Mesendoderm (in vitro differentiated cells): ENCODE data around the gene ARID3A.

Source experiments
- DNase-seq: peaks from one replicate; pipeline ENCODE4 v3.0.0; 2013
- H2AK5ac ChIP-seq: 2 replicates; pipeline ENCODE4 v1.6.1; 2013; ENCODE audit warnings: low read length, inconsistent platforms
- H2BK120ac ChIP-seq: 2 replicates; pipeline ENCODE4 v1.6.1; 2013; ENCODE audit warnings: low read depth, mild to moderate bottlenecking, low read length, moderate library complexity, mixed read lengths
- H2BK15ac ChIP-seq: replicated peaks from 2 replicates; pipeline ENCODE4 v1.6.1; 2013; ENCODE audit warnings: low read depth, mild to moderate bottlenecking, moderate library complexity
- H2BK5ac ChIP-seq: 2 replicates; pipeline ENCODE4 v1.6.1; 2013; ENCODE audit warnings: low read length, inconsistent platforms
- H3K18ac ChIP-seq: 2 replicates; pipeline ENCODE4 v1.6.1; 2013; ENCODE audit warnings: mild to moderate bottlenecking, low read length, mixed read lengths
- H3K23ac ChIP-seq: one replicate; pipeline ENCODE4 v1.6.1; 2013; ENCODE audit warnings: low read length
- H3K27ac ChIP-seq: 2 replicates; pipeline ENCODE4 v1.5.1; 2013; ENCODE audit warnings: low read depth, mild to moderate bottlenecking, inconsistent platforms, low read length, moderate library complexity
- H3K27me3 ChIP-seq: 2 replicates; pipeline ENCODE4 v1.6.1; 2013; ENCODE audit warnings: low read length, control low read depth, mild to moderate bottlenecking, inconsistent platforms; ENCODE audit not compliant: insufficient read depth, poor library complexity
- H3K36me3 ChIP-seq: 2 replicates; pipeline ENCODE4 v1.6.1; 2013; ENCODE audit warnings: low read length, inconsistent platforms; ENCODE audit not compliant: control insufficient read depth, insufficient read depth
- H3K4ac ChIP-seq: one replicate; pipeline ENCODE4 v1.6.1; 2013; ENCODE audit warnings: low read depth, mild to moderate bottlenecking, low read length, moderate library complexity
- H3K4me1 ChIP-seq: 2 replicates; pipeline ENCODE4 v1.6.1; 2013; ENCODE audit warnings: low read depth, low read length, inconsistent platforms; ENCODE audit not compliant: control insufficient read depth
- H3K4me2 ChIP-seq: 2 replicates; pipeline ENCODE4 v1.6.1; 2013; ENCODE audit warnings: low read length
- H3K4me3 ChIP-seq: 2 replicates; pipeline ENCODE4 v1.5.1; 2013; ENCODE audit warnings: mild to moderate bottlenecking, low read length
- H3K56ac ChIP-seq: one replicate; pipeline ENCODE4 v1.6.1; 2013; ENCODE audit warnings: low read length
- H3K79me1 ChIP-seq: 2 replicates; pipeline ENCODE4 v1.6.1; 2013; ENCODE audit warnings: low read length, inconsistent platforms
- H3K79me2 ChIP-seq: 2 replicates; pipeline ENCODE4 v1.6.1; 2013; ENCODE audit warnings: mild to moderate bottlenecking, low read length; ENCODE audit not compliant: control insufficient read depth, insufficient read depth
- H3K9ac ChIP-seq: 2 replicates; pipeline ENCODE4 v1.6.1; 2013; ENCODE audit warnings: low read length, inconsistent platforms
- H4K5ac ChIP-seq: one replicate; pipeline ENCODE4 v1.6.1; 2013; ENCODE audit warnings: low read length
- H4K8ac ChIP-seq: one replicate; pipeline ENCODE4 v1.6.1; 2013; ENCODE audit warnings: low read depth, mild to moderate bottlenecking, control low read depth, low read length, moderate library complexity
- WGBS: extraction: QIAGEN DNeasy Blood & Tissue Kit; methylation state at CpG from one replicate; pipeline ENCODE4 v1.1.7; 2013; ENCODE audit warnings: low lambda C conversion rate, missing lambda C conversion rate; ENCODE audit not compliant: insufficient coverage; ENCODE audit errors: extremely low coverage; 5-methylcytosine and 5-hydroxymethylcytosine counted together

ARID3A gene

GRCh38 chr19:944171-944567 is 18.3 kb downstream of the ARID3A start:
- no peaks in the 10 kb centered on the region for H3K27me3 ChIP-seq
- H3K36me3 ChIP-seq = peaks cover 6% of the 10 kb centered on the region
- no peak overlapping the region for H2AK5ac ChIP-seq
- peaks cover 55% of the 10 kb centered on the region for H3K79me2 ChIP-seq
- H2BK120ac ChIP-seq = no peak overlapping the region
- no peak overlapping the region for H4K8ac ChIP-seq
- no peak overlapping the region for H3K18ac ChIP-seq
- no peak overlapping the region for H2BK5ac ChIP-seq
- DNase-seq = no peak
- no peaks in the 10 kb centered on the region for H3K4me1 ChIP-seq
- no peak overlapping the region for H3K4me3 ChIP-seq
- H3K9ac ChIP-seq = no peak overlapping the region
- H3K4me2 ChIP-seq = no peak overlapping the region
- no peak overlapping the region for H2BK15ac ChIP-seq
- no peak overlapping the region for H3K23ac ChIP-seq
- H4K5ac ChIP-seq = no peak overlapping the region
- H3K79me1 ChIP-seq = peaks cover 18% of the 10 kb centered on the region
- H3K27ac ChIP-seq = no peak overlapping the region
- WGBS = no CpG with 5 or more reads among the region's 27 CpGs
- no peak overlapping the region for H3K4ac ChIP-seq
- no peak overlapping the region for H3K56ac ChIP-seq

GRCh38 chr19:944663-945241 is 18.9 kb downstream of the ARID3A start:
- Histone ChIP-seq H4K5ac (no peak overlapping the region), H3K79me1 (peaks cover 13% of the 10 kb centered on the region), H3K79me2 (peaks cover 49% of the 10 kb centered on the region), H2BK15ac (no peak overlapping the region), H3K27ac (no peak overlapping the region), H3K4me3 (no peak overlapping the region), H2BK5ac (no peak overlapping the region), H3K9ac (no peak overlapping the region), H3K27me3 (no peaks in the 10 kb centered on the region), H3K36me3 (peaks cover 4% of the 10 kb centered on the region), H2BK120ac (no peak overlapping the region), H3K18ac (no peak overlapping the region), H3K4me2 (no peak overlapping the region), H4K8ac (no peak overlapping the region), H3K23ac (no peak overlapping the region), H3K4ac (no peak overlapping the region), H3K4me1 (no peaks in the 10 kb centered on the region), H2AK5ac (no peak overlapping the region), H3K56ac (no peak overlapping the region)
- no CpG with 5 or more reads among the region's 22 CpGs for WGBS
- no peak for DNase-seq

- Histone ChIP-seq H2BK120ac (no peak overlapping the region), H3K27ac (no peak overlapping the region), H3K27me3 (no peaks in the 10 kb centered on the region), H3K4me2 (no peak overlapping the region), H3K4me3 (no peak overlapping the region), H3K79me2 (peaks cover 42% of the 10 kb centered on the region), H3K18ac (no peak overlapping the region), H4K5ac (no peak overlapping the region), H4K8ac (no peak overlapping the region), H3K79me1 (peaks cover 13% of the 10 kb centered on the region), H3K4ac (no peak overlapping the region), H3K23ac (no peak overlapping the region), H2BK5ac (no peak overlapping the region), H3K56ac (no peak overlapping the region), H3K4me1 (no peaks in the 10 kb centered on the region), H2BK15ac (no peak overlapping the region), H3K36me3 (peaks cover 4% of the 10 kb centered on the region), H2AK5ac (no peak overlapping the region), H3K9ac (no peak overlapping the region)
- DNase-seq = no peak
- no CpG with 5 or more reads among the region's 37 CpGs for WGBS
Observed at GRCh38 chr19:945401-946252, 19.8 kb downstream of the ARID3A start.

DNA sequence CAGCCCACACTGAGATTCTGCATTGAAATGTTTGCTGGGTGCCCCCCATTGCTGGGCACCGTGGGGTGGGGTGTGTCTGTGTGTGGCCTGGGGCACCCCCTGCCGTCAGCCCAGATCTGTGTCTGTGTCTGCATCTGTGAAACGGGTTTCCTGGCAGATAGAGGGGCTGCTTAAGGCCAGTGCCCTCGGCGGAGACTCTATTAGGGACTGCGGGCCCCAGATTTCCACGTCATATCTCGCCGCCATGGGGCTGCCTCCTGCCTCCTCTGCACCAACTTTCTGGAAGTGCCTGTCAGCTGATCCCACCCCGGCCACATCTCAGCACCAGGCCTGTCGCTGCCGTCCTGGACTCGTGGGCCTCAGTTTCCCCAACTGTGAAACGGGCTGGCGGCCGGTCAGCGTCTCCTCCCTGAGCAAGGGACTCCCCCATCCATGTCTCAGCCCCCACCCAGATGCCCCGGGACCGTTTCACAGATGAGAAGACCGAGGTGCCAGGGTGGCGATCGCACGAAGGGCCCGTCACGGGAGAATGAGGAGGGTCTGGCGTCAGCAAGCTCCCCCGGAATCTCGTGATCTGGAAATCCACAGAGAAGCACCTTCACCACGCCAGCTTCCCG is 21.4 kb downstream of the ARID3A start:
- Histone ChIP-seq H3K18ac (no peak overlapping the region), H3K4me1 (no peaks in the 10 kb centered on the region), H2BK120ac (no peak overlapping the region), H2BK5ac (no peak overlapping the region), H4K5ac (no peak overlapping the region), H4K8ac (no peak overlapping the region), H2BK15ac (no peak overlapping the region), H3K23ac (no peak overlapping the region), H3K79me2 (peaks cover 33% of the 10 kb centered on the region), H3K79me1 (peaks cover 13% of the 10 kb centered on the region), H2AK5ac (no peak overlapping the region), H3K4me3 (no peak overlapping the region), H3K9ac (no peak overlapping the region), H3K56ac (no peak overlapping the region), H3K4me2 (no peak overlapping the region), H3K27me3 (no peaks in the 10 kb centered on the region), H3K36me3 (peaks cover 4% of the 10 kb centered on the region), H3K4ac (no peak overlapping the region), H3K27ac (no peak overlapping the region)
- no peak for DNase-seq
- no CpG with 5 or more reads among the region's 30 CpGs for WGBS

DNA sequence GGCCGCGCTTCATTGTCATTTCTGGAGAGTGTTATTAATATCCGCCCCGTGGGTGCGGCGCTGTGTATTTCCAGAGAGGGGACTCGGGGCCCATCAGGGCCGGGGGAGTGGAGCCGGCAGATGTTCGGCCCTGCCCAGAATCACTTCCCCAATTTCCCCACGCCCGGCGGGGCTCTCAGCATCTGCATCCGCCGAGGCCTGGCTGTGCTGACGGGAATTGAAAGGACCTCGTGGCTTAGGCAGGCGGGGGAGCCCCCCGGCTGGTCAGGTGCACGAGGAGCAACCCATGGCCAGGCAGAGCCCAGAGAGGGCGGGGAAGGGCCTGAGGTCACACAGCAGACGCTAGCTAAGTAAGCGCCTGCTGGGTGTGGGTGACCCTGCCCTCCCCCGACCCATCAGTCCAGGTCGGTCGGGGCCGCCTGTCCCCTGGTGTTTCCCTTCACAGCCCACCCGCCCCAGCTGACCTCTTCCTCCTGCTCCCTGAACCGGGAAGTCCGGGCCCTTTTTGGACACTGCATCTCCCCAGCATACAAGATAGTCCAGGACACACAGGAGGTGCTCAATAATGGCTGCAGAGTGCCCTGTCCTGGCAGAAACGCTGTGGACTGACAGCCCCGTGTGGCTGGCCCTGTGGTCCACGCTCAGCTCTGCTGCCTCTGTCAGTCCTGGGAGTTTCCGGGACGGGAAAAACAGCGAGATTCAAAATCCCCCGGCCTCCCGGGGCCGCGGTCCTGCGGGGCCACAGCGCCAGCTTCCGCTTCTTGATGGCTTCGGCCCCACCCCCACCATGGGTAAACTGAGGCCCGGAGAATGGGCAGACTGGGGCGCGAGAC is 22.1 kb downstream of the ARID3A start:
- H3K18ac ChIP-seq = no peak overlapping the region
- H3K27ac ChIP-seq = no peak overlapping the region
- H3K4me1 ChIP-seq = peaks cover 2% of the 10 kb centered on the region
- H2BK120ac ChIP-seq = no peak overlapping the region
- no peak overlapping the region for H3K23ac ChIP-seq
- H2BK15ac ChIP-seq = no peak overlapping the region
- no peak overlapping the region for H4K5ac ChIP-seq
- no peak overlapping the region for H3K9ac ChIP-seq
- H3K4me3 ChIP-seq = no peak overlapping the region
- no peak overlapping the region for H2BK5ac ChIP-seq
- peaks cover 13% of the 10 kb centered on the region for H3K79me1 ChIP-seq
- no peak overlapping the region for H4K8ac ChIP-seq
- no peak for DNase-seq
- H3K79me2 ChIP-seq = peaks cover 30% of the 10 kb centered on the region
- WGBS = no CpG with 5 or more reads among the region's 47 CpGs
- peaks cover 2% of the 10 kb centered on the region for H3K36me3 ChIP-seq
- H3K27me3 ChIP-seq = no peaks in the 10 kb centered on the region
- H3K56ac ChIP-seq = no peak overlapping the region
- no peak overlapping the region for H2AK5ac ChIP-seq
- no peak overlapping the region for H3K4ac ChIP-seq
- H3K4me2 ChIP-seq = no peak overlapping the region
